ENCODE data around the gene MXRA8.

MXRA8 gene

GRCh38 chr1:1377540-1378205 is 19.3 kb upstream of the MXRA8 start:
- no peak for TF ChIP-seq CTCF (IDR thresholded peaks at IDR 0.05; ENCODE audit: low read depth, low read length)
- H3K4me3 ChIP-seq (replicated peaks in 1 of 2; ENCODE audit: low read depth in 2 of 2, low read length in 2 of 2) = no peak overlapping the region
- DNase-seq (ENCODE audit: low read depth in 2 of 2) = no peak

GRCh38 chr1:1376551-1377226 is 18.3 kb upstream of the MXRA8 start:
- no peak overlapping the region for H3K4me3 ChIP-seq (replicated peaks in 1 of 2; ENCODE audit: low read depth in 2 of 2, low read length in 2 of 2)
- no peak for DNase-seq (ENCODE audit: low read depth in 2 of 2)
- TF ChIP-seq CTCF (IDR thresholded peaks at IDR 0.05; ENCODE audit: low read depth, low read length) = no peak

- peak; percentile 100 for DNase-seq (ENCODE audit: low read depth in 2 of 2)
- no peak for TF ChIP-seq CTCF (IDR thresholded peaks at IDR 0.05; ENCODE audit: low read depth, low read length)
- peak within 1 kb of the TSS; percentile 90 to 95 for H3K4me3 ChIP-seq (replicated peaks in 1 of 2; ENCODE audit: low read depth in 2 of 2, low read length in 2 of 2)
These were observed 16.7 kb upstream of the MXRA8 start, which contains the start of gene AURKAIP1 for GRCh38 chr1:1374929-1375662. Gene AURKAIP1, minus strand, starts transcription at chr1:1375207. Its CDS starts 451 bp downstream, at chr1:1374756.

DNA sequence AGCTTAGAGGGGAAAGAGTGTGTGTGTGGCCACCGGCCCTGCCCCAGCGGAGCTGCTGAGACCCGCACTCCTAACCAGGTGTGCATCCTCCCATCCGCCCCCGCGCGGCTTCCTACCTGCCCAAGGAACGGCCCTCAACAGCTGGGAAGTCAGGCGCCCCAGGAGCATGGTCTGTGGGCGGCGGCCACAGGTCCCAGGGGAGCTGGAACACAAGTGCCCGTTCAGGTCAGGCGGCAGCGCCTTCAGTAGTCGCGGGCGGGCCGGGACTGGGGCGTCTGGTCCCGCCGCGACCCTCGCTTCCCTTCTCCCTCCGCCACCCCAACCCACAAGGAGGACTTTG is 16.2 kb upstream of the MXRA8 start:
- TF ChIP-seq CTCF (IDR thresholded peaks at IDR 0.05; ENCODE audit: low read depth, low read length) = no peak
- no peak for DNase-seq (ENCODE audit: low read depth in 2 of 2)
- peak overlapping the region; percentile 90 to 95 for H3K4me3 ChIP-seq (replicated peaks in 1 of 2; ENCODE audit: low read depth in 2 of 2, low read length in 2 of 2)

- DNase-seq (ENCODE audit: low read depth in 2 of 2) = no peak
- H3K4me3 ChIP-seq (replicated peaks in 1 of 2; ENCODE audit: low read depth in 2 of 2, low read length in 2 of 2) = peak overlapping the region; percentile 90 to 95
- no peak for TF ChIP-seq CTCF (IDR thresholded peaks at IDR 0.05; ENCODE audit: low read depth, low read length)
These were observed 15.6 kb upstream of the MXRA8 start for GRCh38 chr1:1373815-1374588.

DNA sequence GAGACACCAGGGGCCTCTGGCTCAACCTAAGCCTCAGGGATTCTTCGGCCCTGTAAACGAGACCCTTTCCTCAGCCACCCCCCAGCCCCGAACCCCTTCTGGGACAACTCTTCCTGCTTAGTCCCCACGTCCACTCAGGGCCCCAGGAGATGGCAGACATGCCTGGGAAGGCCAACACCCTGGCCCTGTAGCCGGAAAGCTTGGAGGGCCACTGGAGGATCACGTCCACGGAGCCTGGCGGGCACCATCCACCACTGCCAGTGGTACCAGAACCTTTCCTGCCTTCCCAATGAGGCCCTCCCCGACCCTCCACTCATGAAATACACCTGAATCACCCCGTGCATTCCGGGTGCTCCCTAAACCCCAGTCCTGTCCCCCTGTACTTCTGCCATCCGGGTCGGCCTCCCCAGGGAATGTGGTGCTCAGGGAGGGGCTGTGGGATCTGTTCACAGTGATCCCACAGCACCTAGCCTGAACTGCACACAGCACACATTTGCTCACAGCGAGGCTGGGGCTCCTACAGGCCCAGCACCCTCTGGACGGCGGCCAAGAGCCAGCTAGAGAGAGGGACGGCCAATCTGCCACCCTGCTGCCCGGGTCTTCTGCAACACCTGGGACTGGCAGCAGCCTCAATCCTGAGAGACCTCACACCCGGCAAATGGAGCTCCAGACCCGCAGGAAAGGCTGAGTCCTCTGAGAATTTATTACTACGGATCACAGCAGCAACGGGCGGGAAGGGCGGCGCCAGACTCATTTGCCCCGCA is 14.9 kb upstream of the MXRA8 start:
- no peak for TF ChIP-seq CTCF (IDR thresholded peaks at IDR 0.05; ENCODE audit: low read depth, low read length)
- no peak overlapping the region for H3K4me3 ChIP-seq (replicated peaks in 1 of 2; ENCODE audit: low read depth in 2 of 2, low read length in 2 of 2)
- no peak for DNase-seq (ENCODE audit: low read depth in 2 of 2)

All from cardiac fibroblast (primary cell).